ENCODE results near the gene ADD3.

Gene ADD3

GRCh38 chr10:110103921-110104461 is 96.2 kb downstream of the ADD3 start:
- no peak overlapping the region for H2BK120ac ChIP-seq (ENCODE audit: insufficient read depth, low read length, poor library complexity)
- H2BK5ac ChIP-seq (ENCODE audit: low read depth, low read length, poor library complexity): no peak overlapping the region
- no peaks in the 10 kb centered on the region for H3K79me1 ChIP-seq (ENCODE audit: low read length)
- no peak overlapping the region for H2BK12ac ChIP-seq (ENCODE audit: low read length)
- H3K4ac ChIP-seq (ENCODE audit: low read depth, low read length): no peak overlapping the region
- H2AFZ ChIP-seq (ENCODE audit: insufficient read depth, low read length, poor library complexity): no peak overlapping the region
- H3K14ac ChIP-seq (ENCODE audit: low read length): no peak overlapping the region
- no peak overlapping the region for H3K4me3 ChIP-seq (ENCODE audit: low read depth, low read length)
- no peak overlapping the region for H3K9ac ChIP-seq (ENCODE audit: low read length)
- no peak overlapping the region for H3K4me2 ChIP-seq (ENCODE audit: low read length)
- H3K79me2 ChIP-seq (ENCODE audit: control insufficient read depth, insufficient read depth, low read length, poor library complexity): no peaks in the 10 kb centered on the region
- H3K9me3 ChIP-seq (ENCODE audit: insufficient read depth, low read depth, low read length): no peaks in the 10 kb centered on the region
- no peak overlapping the region for H4K91ac ChIP-seq (ENCODE audit: low read depth, low read length)
- no peak overlapping the region for H2AK5ac ChIP-seq (ENCODE audit: low read length)
- H3K4me1 ChIP-seq (ENCODE audit: control insufficient read depth in 1 of 2, insufficient read depth in 2 of 2, low read length in 2 of 2): no peaks in the 10 kb centered on the region
- no peak for DNase-seq
- no peak overlapping the region for H3K23ac ChIP-seq (ENCODE audit: low read length)
- H4K8ac ChIP-seq (ENCODE audit: low read depth, low read length): no peak overlapping the region
- no peak overlapping the region for H3K18ac ChIP-seq (ENCODE audit: low read length)
- no peak overlapping the region for H4K12ac ChIP-seq (ENCODE audit: low read depth, low read length)
- peaks cover 3 to 4% of the 10 kb centered on the region in 2 experiments for H3K36me3 ChIP-seq (ENCODE audit: control insufficient read depth in 1 of 2, insufficient read depth in 2 of 2, low read length in 2 of 2)
- no peak overlapping the region for H3K27ac ChIP-seq (ENCODE audit: low read depth, low read length)
- no peaks in the 10 kb centered on the region for H3K27me3 ChIP-seq (ENCODE audit: insufficient read depth, low read length)

- no peak overlapping the region for H3K23ac ChIP-seq (ENCODE audit: low read length)
Observed at GRCh38 chr10:110105873-110106272, 98.1 kb downstream of the ADD3 start.

GRCh38 chr10:110107430-110107829 is 99.6 kb downstream of the ADD3 start:
- H3K9me3 ChIP-seq (ENCODE audit: insufficient read depth, low read depth, low read length): no peaks in the 10 kb centered on the region
- no peak overlapping the region for H2BK5ac ChIP-seq (ENCODE audit: low read depth, low read length, poor library complexity)
- H3K23ac ChIP-seq (ENCODE audit: low read length): no peak overlapping the region
- H2BK12ac ChIP-seq (ENCODE audit: low read length): no peak overlapping the region
- H3K36me3 ChIP-seq (ENCODE audit: control insufficient read depth in 1 of 2, insufficient read depth in 2 of 2, low read length in 2 of 2): peaks cover under 1 to 2% of the 10 kb centered on the region in 2 experiments
- no CpG with 5 or more reads among the region's 6 CpGs for whole genome bisulfite sequencing (ENCODE audit: extremely low coverage, insufficient coverage, insufficient read length)
- no peak overlapping the region for H4K12ac ChIP-seq (ENCODE audit: low read depth, low read length)
- H3K27me3 ChIP-seq (ENCODE audit: insufficient read depth, low read length): no peaks in the 10 kb centered on the region
- H2AK5ac ChIP-seq (ENCODE audit: low read length): no peak overlapping the region
- no peak overlapping the region for H3K4me3 ChIP-seq (ENCODE audit: low read depth, low read length)
- no peak overlapping the region for H3K4me2 ChIP-seq (ENCODE audit: low read length)
- H3K9ac ChIP-seq (ENCODE audit: low read length): no peak overlapping the region
- no peak overlapping the region for H4K8ac ChIP-seq (ENCODE audit: low read depth, low read length)
- H3K14ac ChIP-seq (ENCODE audit: low read length): no peak overlapping the region
- H3K79me2 ChIP-seq (ENCODE audit: control insufficient read depth, insufficient read depth, low read length, poor library complexity): no peaks in the 10 kb centered on the region
- H2AFZ ChIP-seq (ENCODE audit: insufficient read depth, low read length, poor library complexity): no peak overlapping the region
- no peak overlapping the region for H3K4ac ChIP-seq (ENCODE audit: low read depth, low read length)
- no peaks in the 10 kb centered on the region for H3K79me1 ChIP-seq (ENCODE audit: low read length)
- no peak overlapping the region for H3K27ac ChIP-seq (ENCODE audit: low read depth, low read length)
- no peak overlapping the region for H4K91ac ChIP-seq (ENCODE audit: low read depth, low read length)
- no peak overlapping the region for H2BK120ac ChIP-seq (ENCODE audit: insufficient read depth, low read length, poor library complexity)
- no peak overlapping the region for H3K18ac ChIP-seq (ENCODE audit: low read length)
- DNase-seq: no peak
- no peaks in the 10 kb centered on the region for H3K4me1 ChIP-seq (ENCODE audit: control insufficient read depth in 1 of 2, insufficient read depth in 2 of 2, low read length in 2 of 2)

More at GRCh38 chr10:110105873-110106272, 98.1 kb downstream of the ADD3 start:
- Histone ChIP-seq H4K8ac (ENCODE audit: low read depth, low read length) (no peak overlapping the region), H3K27me3 (ENCODE audit: insufficient read depth, low read length) (no peaks in the 10 kb centered on the region), H3K79me1 (ENCODE audit: low read length) (no peaks in the 10 kb centered on the region), H3K4me2 (ENCODE audit: low read length) (no peak overlapping the region), H3K4me1 (ENCODE audit: control insufficient read depth in 1 of 2, insufficient read depth in 2 of 2, low read length in 2 of 2) (no peaks in the 10 kb centered on the region), H3K4ac (ENCODE audit: low read depth, low read length) (no peak overlapping the region), H3K79me2 (ENCODE audit: control insufficient read depth, insufficient read depth, low read length, poor library complexity) (no peaks in the 10 kb centered on the region), H3K9ac (ENCODE audit: low read length) (no peak overlapping the region), H2AK5ac (ENCODE audit: low read length) (no peak overlapping the region), H3K27ac (ENCODE audit: low read depth, low read length) (no peak overlapping the region), H4K12ac (ENCODE audit: low read depth, low read length) (no peak overlapping the region), H3K14ac (ENCODE audit: low read length) (no peak overlapping the region), H4K91ac (ENCODE audit: low read depth, low read length) (no peak overlapping the region), H2AFZ (ENCODE audit: insufficient read depth, low read length, poor library complexity) (no peak overlapping the region), H3K9me3 (ENCODE audit: insufficient read depth, low read depth, low read length) (no peaks in the 10 kb centered on the region), H3K18ac (ENCODE audit: low read length) (no peak overlapping the region), H3K36me3 (ENCODE audit: control insufficient read depth in 1 of 2, insufficient read depth in 2 of 2, low read length in 2 of 2) (peaks cover 2 to 3% of the 10 kb centered on the region in 2 experiments), H2BK5ac (ENCODE audit: low read depth, low read length, poor library complexity) (no peak overlapping the region), H3K4me3 (ENCODE audit: low read depth, low read length) (no peak overlapping the region), H2BK12ac (ENCODE audit: low read length) (no peak overlapping the region), H2BK120ac (ENCODE audit: insufficient read depth, low read length, poor library complexity) (no peak overlapping the region)
- DNase-seq: no peak

GRCh38 chr10:110107887-110108286 is 100.1 kb downstream of the ADD3 start:
- Histone ChIP-seq H3K14ac (ENCODE audit: low read length) (no peak overlapping the region), H2BK120ac (ENCODE audit: insufficient read depth, low read length, poor library complexity) (no peak overlapping the region), H3K36me3 (ENCODE audit: control insufficient read depth in 1 of 2, insufficient read depth in 2 of 2, low read length in 2 of 2) (peaks cover under 1 to 2% of the 10 kb centered on the region in 2 experiments), H2AK5ac (ENCODE audit: low read length) (no peak overlapping the region), H3K4ac (ENCODE audit: low read depth, low read length) (no peak overlapping the region), H3K9me3 (ENCODE audit: insufficient read depth, low read depth, low read length) (no peaks in the 10 kb centered on the region), H3K4me1 (ENCODE audit: control insufficient read depth in 1 of 2, insufficient read depth in 2 of 2, low read length in 2 of 2) (no peaks in the 10 kb centered on the region), H2AFZ (ENCODE audit: insufficient read depth, low read length, poor library complexity) (no peak overlapping the region), H4K8ac (ENCODE audit: low read depth, low read length) (no peak overlapping the region), H3K23ac (ENCODE audit: low read length) (no peak overlapping the region), H2BK5ac (ENCODE audit: low read depth, low read length, poor library complexity) (no peak overlapping the region), H2BK12ac (ENCODE audit: low read length) (no peak overlapping the region), H4K12ac (ENCODE audit: low read depth, low read length) (no peak overlapping the region), H4K91ac (ENCODE audit: low read depth, low read length) (no peak overlapping the region), H3K79me1 (ENCODE audit: low read length) (no peaks in the 10 kb centered on the region), H3K27me3 (ENCODE audit: insufficient read depth, low read length) (no peaks in the 10 kb centered on the region), H3K18ac (ENCODE audit: low read length) (no peak overlapping the region), H3K27ac (ENCODE audit: low read depth, low read length) (no peak overlapping the region), H3K4me2 (ENCODE audit: low read length) (no peak overlapping the region), H3K9ac (ENCODE audit: low read length) (no peak overlapping the region), H3K4me3 (ENCODE audit: low read depth, low read length) (no peak overlapping the region), H3K79me2 (ENCODE audit: control insufficient read depth, insufficient read depth, low read length, poor library complexity) (no peaks in the 10 kb centered on the region)
- DNase-seq: no peak

All from trophoblast cell (in vitro differentiated cells and primary cell).